ENCODE results near the gene ADGRV1.
A peak's percentile ranks its signal among the peaks of the same experiment; 100 is the strongest.
"Not testable (repeated sequence)": the region's sequence is repeated elsewhere in the genome, so short reads cannot be mapped to it uniquely, and the experiment has no call there.

Gene ADGRV1

GRCh38 chr5:90940227-90940995 is 381.8 kb downstream of the ADGRV1 start:
- no peak for DNase-seq (ENCODE audit: low spot score)

- no peak for DNase-seq (ENCODE audit: low spot score)
Observed at GRCh38 chr5:90941002-90941720, 382.6 kb downstream of the ADGRV1 start.

- DNase-seq (ENCODE audit: low spot score) = no peak
Observed at GRCh38 chr5:90944116-90944515, 385.5 kb downstream of the ADGRV1 start.

- DNase-seq (ENCODE audit: low spot score) = no peak
Observed at GRCh38 chr5:90947667-90948066, 389.1 kb downstream of the ADGRV1 start.

- no peak for DNase-seq (ENCODE audit: low spot score)
Observed at GRCh38 chr5:90948969-90949368, 390.4 kb downstream of the ADGRV1 start.

GRCh38 chr5:90949469-90950358 is 391.1 kb downstream of the ADGRV1 start:
- DNase-seq (ENCODE audit: low spot score) = peak; percentile 78

- DNase-seq (ENCODE audit: low spot score) = no peak
Observed at GRCh38 chr5:90955001-90955635, 396.5 kb downstream of the ADGRV1 start.

GRCh38 chr5:90956511-90957097 is 398.0 kb downstream of the ADGRV1 start:
- DNase-seq (ENCODE audit: low spot score) = no peak

GRCh38 chr5:90957906-90958305 is 399.3 kb downstream of the ADGRV1 start:
- DNase-seq (ENCODE audit: low spot score) = no peak

- DNase-seq (ENCODE audit: low spot score) = no peak
Observed at GRCh38 chr5:90959262-90959661, 400.7 kb downstream of the ADGRV1 start.

- DNase-seq (ENCODE audit: low spot score) = no peak
Observed at GRCh38 chr5:90962481-90962880, 403.9 kb downstream of the ADGRV1 start.

GRCh38 chr5:90965110-90965685 is 406.6 kb downstream of the ADGRV1 start:
- DNase-seq (ENCODE audit: low spot score) = no peak

GRCh38 chr5:90967443-90967842 is 408.8 kb downstream of the ADGRV1 start:
- no peak for DNase-seq (ENCODE audit: low spot score)

GRCh38 chr5:90967851-90968250 is 409.3 kb downstream of the ADGRV1 start:
- DNase-seq (ENCODE audit: low spot score) = no peak

- no peak for DNase-seq (ENCODE audit: low spot score)
Observed at GRCh38 chr5:90968319-90968718, 409.7 kb downstream of the ADGRV1 start.

- DNase-seq (ENCODE audit: low spot score) = not testable (repeated sequence)
Observed at GRCh38 chr5:90969945-90970344, 411.3 kb downstream of the ADGRV1 start.

- no peak for DNase-seq (ENCODE audit: low spot score)
Observed at GRCh38 chr5:90981177-90981576, 422.6 kb downstream of the ADGRV1 start.

GRCh38 chr5:90981821-90982220 is 423.2 kb downstream of the ADGRV1 start:
- DNase-seq (ENCODE audit: low spot score) = no peak

GRCh38 chr5:90982576-90982975 is 424.0 kb downstream of the ADGRV1 start:
- DNase-seq (ENCODE audit: low spot score) = no peak

- no peak for DNase-seq (ENCODE audit: low spot score)
Observed at GRCh38 chr5:90983148-90983547, 424.6 kb downstream of the ADGRV1 start.

GRCh38 chr5:90983711-90984124 is 425.1 kb downstream of the ADGRV1 start:
- DNase-seq (ENCODE audit: low spot score) = no peak

Measured in LoVo (cell line).